RPMI7951 (cell line): Measurements from ENCODE around the gene SEMA3E. TPM values are rescaled to one million over a fixed set of nuclear protein-coding genes. Genes with fewer than 3 reads are reported as not detected.
"Not testable (repeated sequence)": the region's sequence is repeated elsewhere in the genome, so short reads cannot be mapped to it uniquely, and the experiment has no call there.

ENCODE experiments used
- DNase-seq: peaks from one replicate; pipeline ENCODE4 v3.0.0-alpha.2; 2012; ENCODE audit warnings: low read depth
- total RNA-seq: library from RNA; depleted of rRNA; stranded (reverse); fragments of >200 nt; shearing (Covaris generic); gene quantifications from 2 replicates; pipeline ENCODE4 v1.2.3, GENCODE V29; 2014; rRNA removed

The SEMA3E gene
- total RNA-seq = under 0.01 and 0.29 TPM in 2 replicates

GRCh38 chr7:83648464-83649241 is at the start of gene SEMA3E:
SEMA3E (minus strand) TSS chr7:83649139.
- peak; percentile 2 for DNase-seq

- DNase-seq = peak; percentile 14
Measured at GRCh38 chr7:83697804-83698530, 49.0 kb upstream of the SEMA3E start.

GRCh38 chr7:83696101-83696500 is 47.2 kb upstream of the SEMA3E start:
- no peak for DNase-seq

GRCh38 chr7:83695128-83695960 is 46.4 kb upstream of the SEMA3E start:
- DNase-seq = no peak

- no peak for DNase-seq
Measured at GRCh38 chr7:83693256-83693655, 44.3 kb upstream of the SEMA3E start.

- no peak for DNase-seq
Measured at GRCh38 chr7:83691095-83691494, 42.2 kb upstream of the SEMA3E start.

- no peak for DNase-seq
Measured at GRCh38 chr7:83689855-83690254, 40.9 kb upstream of the SEMA3E start.

GRCh38 chr7:83686416-83686815 is 37.5 kb upstream of the SEMA3E start:
- DNase-seq = no peak

GRCh38 chr7:83684928-83685327 is 36.0 kb upstream of the SEMA3E start:
- no peak for DNase-seq

- no peak for DNase-seq
Measured at GRCh38 chr7:83681200-83681778, 32.4 kb upstream of the SEMA3E start.

GRCh38 chr7:83677180-83677866 is 28.4 kb upstream of the SEMA3E start:
- peak; percentile 82 for DNase-seq

- DNase-seq = not testable (repeated sequence)
Measured at GRCh38 chr7:83673291-83673690, 24.4 kb upstream of the SEMA3E start.

- DNase-seq = peak; percentile 16
Measured at GRCh38 chr7:83672157-83672556, 23.2 kb upstream of the SEMA3E start.

- DNase-seq = no peak
Measured at GRCh38 chr7:83663131-83663530, 14.2 kb upstream of the SEMA3E start.

- no peak for DNase-seq
Measured at GRCh38 chr7:83658126-83658525, 9.2 kb upstream of the SEMA3E start.

- DNase-seq = peak; percentile 4
Measured at GRCh38 chr7:83655951-83656556, 7.1 kb upstream of the SEMA3E start.

- no peak for DNase-seq
Measured at GRCh38 chr7:83652481-83652880, 3.5 kb upstream of the SEMA3E start.

- DNase-seq = no peak
Measured at GRCh38 chr7:83649701-83650100, 762 bp upstream of the SEMA3E start.

GRCh38 chr7:83646027-83646426 is 2.9 kb downstream of the SEMA3E start:
- no peak for DNase-seq

GRCh38 chr7:83643739-83644138 is 5.2 kb downstream of the SEMA3E start:
- no peak for DNase-seq

- peak; percentile 12 for DNase-seq
Measured at GRCh38 chr7:83643012-83643411, 5.9 kb downstream of the SEMA3E start.
